Measurements from ENCODE around the gene NDNF.

DNA sequence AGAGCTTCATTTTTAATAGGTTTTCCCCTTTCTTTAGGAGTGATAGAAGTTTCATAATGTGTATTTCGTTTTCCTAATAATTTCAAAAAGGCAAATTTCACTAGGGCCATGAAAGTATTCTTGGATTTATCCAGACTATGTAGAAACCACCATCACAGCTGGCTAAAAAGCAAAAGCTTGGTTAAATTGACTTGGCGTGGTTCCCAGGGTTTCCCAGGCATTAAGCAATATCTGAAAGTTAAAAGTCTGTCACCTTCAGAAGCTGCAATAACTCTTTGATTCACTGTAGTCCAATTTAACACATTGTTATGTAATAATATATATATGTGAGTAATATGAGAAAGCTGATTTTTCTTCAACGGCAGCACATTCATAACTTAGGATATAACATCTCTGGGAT is 38.3 kb downstream of the NDNF start:
- TF ChIP-seq EP300 (IDR thresholded peaks at IDR 0.05) (no peak), POLR2A (IDR thresholded peaks at IDR 0.05) (no peak)
- TF ChIP-seq, protein P1, sequence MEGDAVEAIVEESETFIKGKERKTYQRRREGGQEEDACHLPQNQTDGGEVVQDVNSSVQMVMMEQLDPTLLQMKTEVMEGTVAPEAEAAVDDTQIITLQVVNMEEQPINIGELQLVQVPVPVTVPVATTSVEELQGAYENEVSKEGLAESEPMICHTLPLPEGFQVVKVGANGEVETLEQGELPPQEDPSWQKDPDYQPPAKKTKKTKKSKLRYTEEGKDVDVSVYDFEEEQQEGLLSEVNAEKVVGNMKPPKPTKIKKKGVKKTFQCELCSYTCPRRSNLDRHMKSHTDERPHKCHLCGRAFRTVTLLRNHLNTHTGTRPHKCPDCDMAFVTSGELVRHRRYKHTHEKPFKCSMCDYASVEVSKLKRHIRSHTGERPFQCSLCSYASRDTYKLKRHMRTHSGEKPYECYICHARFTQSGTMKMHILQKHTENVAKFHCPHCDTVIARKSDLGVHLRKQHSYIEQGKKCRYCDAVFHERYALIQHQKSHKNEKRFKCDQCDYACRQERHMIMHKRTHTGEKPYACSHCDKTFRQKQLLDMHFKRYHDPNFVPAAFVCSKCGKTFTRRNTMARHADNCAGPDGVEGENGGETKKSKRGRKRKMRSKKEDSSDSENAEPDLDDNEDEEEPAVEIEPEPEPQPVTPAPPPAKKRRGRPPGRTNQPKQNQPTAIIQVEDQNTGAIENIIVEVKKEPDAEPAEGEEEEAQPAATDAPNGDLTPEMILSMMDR (IDR thresholded peaks at IDR 0.05): no peak
